HG02759 (cell line): ENCODE data around the gene TBX2.

Experiments used
- ATAC-seq: cut with Tn5 transposase; IDR thresholded peaks from one replicate; pipeline ENCODE4 v1.9.1; 2021; ENCODE audit warnings: mild to moderate bottlenecking, moderate library complexity; ENCODE audit not compliant: unreplicated experiment

Gene TBX2

GRCh38 chr17:61452301-61453290 is 53.0 kb downstream of the TBX2 start, which contains the start of gene TBX4:
TBX4 (plus strand) TSS chr17:61452422; CDS start chr17:61456491, 4,069 bp downstream.
- ATAC-seq = no peak

GRCh38 chr17:61453566-61454380 is 54.1 kb downstream of the TBX2 start:
- no peak for ATAC-seq

GRCh38 chr17:61454381-61455323 is 55.0 kb downstream of the TBX2 start:
- ATAC-seq = no peak

GRCh38 chr17:61455324-61456060 is 55.8 kb downstream of the TBX2 start:
- no peak for ATAC-seq

- ATAC-seq = no peak
These were observed 56.5 kb downstream of the TBX2 start for GRCh38 chr17:61456061-61456681.

- ATAC-seq = no peak
These were observed 57.1 kb downstream of the TBX2 start for GRCh38 chr17:61456688-61457225.

- no peak for ATAC-seq
These were observed 57.8 kb downstream of the TBX2 start for GRCh38 chr17:61457226-61457983.

- no peak for ATAC-seq
These were observed 58.4 kb downstream of the TBX2 start for GRCh38 chr17:61458000-61458399.

- ATAC-seq = no peak
These were observed 58.9 kb downstream of the TBX2 start for GRCh38 chr17:61458421-61459141.
